IMR-90 (cell line): ENCODE results near the gene NKAIN2.

ENCODE experiments used
- BHLHE40 ChIP-seq: fragments of 150-350 bp; IDR thresholded peaks from 2 replicates; pipeline ENCODE4 v1.6.1; 2016; ENCODE audit warnings: mild to moderate bottlenecking, low read depth, low read length
- CEBPB ChIP-seq: IDR thresholded peaks from 2 replicates; pipeline ENCODE4 v1.6.1; 2012; ENCODE audit warnings: low read depth, low read length, improper control_type of control experiment
- CTCF ChIP-seq: conservative IDR thresholded peaks from 2 replicates; pipeline ENCODE4 v1.5.1; 2012; ENCODE audit warnings: mild to moderate bottlenecking, low read depth, low read length, improper control_type of control experiment
- FOS ChIP-seq: fragments of 150-350 bp; IDR thresholded peaks from 2 replicates; pipeline ENCODE4 v1.6.1; 2016; ENCODE audit warnings: low read depth, low read length
- MAFK ChIP-seq: IDR thresholded peaks from 2 replicates; pipeline ENCODE4 v1.6.1; 2012; ENCODE audit warnings: low read depth, low read length, improper control_type of control experiment
- MAZ ChIP-seq: IDR thresholded peaks from 2 replicates; pipeline ENCODE4 v1.6.1; 2012; ENCODE audit warnings: low read depth, mild to moderate bottlenecking, low read length, improper control_type of control experiment, moderate library complexity, borderline replicate concordance
- MXI1 ChIP-seq: IDR thresholded peaks from 2 replicates; pipeline ENCODE4 v1.6.1; 2012; ENCODE audit warnings: low read depth, mild to moderate bottlenecking, low read length, moderate library complexity, borderline replicate concordance
- POLR2A ChIP-seq: IDR thresholded peaks from 2 replicates; pipeline ENCODE4 v1.6.1; 2012; ENCODE audit warnings: mild to moderate bottlenecking, low read depth, low read length
- RAD21 ChIP-seq: IDR thresholded peaks from 2 replicates; pipeline ENCODE4 v1.6.1; 2012; ENCODE audit warnings: low read length, improper control_type of control experiment
- RCOR1 ChIP-seq: IDR thresholded peaks from 2 replicates; pipeline ENCODE4 v1.6.1; 2012; ENCODE audit warnings: mild to moderate bottlenecking, low read length, improper control_type of control experiment; ENCODE audit not compliant: insufficient replicate concordance
- TF ChIP-seq, protein P1 (sequence below): fragments of 150-350 bp; IDR thresholded peaks from 2 replicates; pipeline ENCODE4 v1.6.1; 2017; ENCODE audit warnings: mild to moderate bottlenecking, antibody characterized with exemption, low read length, low read depth

DNA sequence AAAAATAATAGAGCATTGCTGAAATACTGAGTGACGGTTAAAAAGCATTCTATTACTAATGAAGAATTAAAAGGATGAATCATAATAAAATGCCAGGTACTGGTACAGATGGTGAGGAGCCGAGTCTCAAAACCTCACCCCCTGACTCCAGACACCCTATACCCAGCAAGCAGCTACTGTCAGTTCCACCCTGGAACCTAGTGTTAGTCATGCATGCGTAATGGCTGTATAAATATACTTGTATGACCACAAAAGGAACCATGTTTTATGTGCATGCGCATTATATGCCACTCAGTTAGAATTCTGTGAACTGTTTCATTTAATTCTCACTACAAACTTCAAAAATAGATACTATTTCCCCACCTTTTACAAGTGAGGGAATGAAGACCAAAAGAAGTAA lies 589.9 kb downstream of the NKAIN2 start:
- no peak for TF ChIP-seq FOS
- no peak for TF ChIP-seq CTCF
- TF ChIP-seq MAFK: no peak
- no peak for TF ChIP-seq POLR2A
- TF ChIP-seq RAD21: no peak
- TF ChIP-seq, protein P1, sequence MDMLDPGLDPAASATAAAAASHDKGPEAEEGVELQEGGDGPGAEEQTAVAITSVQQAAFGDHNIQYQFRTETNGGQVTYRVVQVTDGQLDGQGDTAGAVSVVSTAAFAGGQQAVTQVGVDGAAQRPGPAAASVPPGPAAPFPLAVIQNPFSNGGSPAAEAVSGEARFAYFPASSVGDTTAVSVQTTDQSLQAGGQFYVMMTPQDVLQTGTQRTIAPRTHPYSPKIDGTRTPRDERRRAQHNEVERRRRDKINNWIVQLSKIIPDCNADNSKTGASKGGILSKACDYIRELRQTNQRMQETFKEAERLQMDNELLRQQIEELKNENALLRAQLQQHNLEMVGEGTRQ: no peak
- no peak for TF ChIP-seq CEBPB
- TF ChIP-seq BHLHE40: no peak
- TF ChIP-seq MXI1: no peak
- TF ChIP-seq MAZ: no peak
- no peak for TF ChIP-seq RCOR1
